DOHH2 (cell line): ENCODE data around the gene HLF.

Experiments
- CTCF ChIP-seq: fragments of 200-600 bp; sonication (generic); IDR thresholded peaks from one replicate; pipeline ENCODE4 v1.5.1; 2014; ENCODE audit warnings: antibody characterized with exemption, mild to moderate bottlenecking, low read depth, low read length; ENCODE audit not compliant: poor library complexity, severe bottlenecking
- EZH2phosphoT487 ChIP-seq: fragments of 200-600 bp; sonication (generic); IDR thresholded peaks from 2 replicates; pipeline ENCODE4 v1.6.1; 2017; ENCODE audit warnings: borderline replicate concordance, mild to moderate bottlenecking, antibody characterized with exemption, low read length, moderate library complexity, mixed read lengths

GRCh38 chr17:55238931-55239297 lies 25.8 kb upstream of the HLF start:
- no peak for TF ChIP-seq CTCF
- TF ChIP-seq EZH2phosphoT487 = no peak
